Natural killer cell (primary cell): ENCODE results near the gene TCL1B. TPM values are rescaled to one million over a fixed set of nuclear protein-coding genes. Genes with fewer than 3 reads are reported as not detected.

Experiments
- ATAC-seq, 3 donors: fragments of 150-1000 bp in 2 of 3; fragments of 200-7000 bp in 1 of 3; cut with Tn5 transposase; 1 replicate in 1 of 3; 2 replicates in 2 of 3; pipeline ENCODE4 v1.10.0; 2021; ENCODE audit warnings: mild to moderate bottlenecking in 2 of 3, moderate library complexity in 2 of 3
- DNase-seq, 2 donors: peaks; one replicate each; pipeline versions ENCODE4 v3.0.0 to v3.0.0-alpha.2; 2013 to 2021; ENCODE audit warnings: mixed read lengths in 1 of 2
- H3K27ac ChIP-seq: one replicate; pipeline ENCODE4 v1.5.1; 2013; ENCODE audit warnings: mild to moderate bottlenecking, low read length
- H3K27me3 ChIP-seq: one replicate; pipeline ENCODE4 v1.6.1; 2013; ENCODE audit warnings: low read length; ENCODE audit not compliant: control insufficient read depth, insufficient read depth
- H3K36me3 ChIP-seq: one replicate; pipeline ENCODE4 v1.6.1; 2013; ENCODE audit warnings: low read length; ENCODE audit not compliant: control insufficient read depth, insufficient read depth
- H3K4me1 ChIP-seq: one replicate; pipeline ENCODE4 v1.6.1; 2013; ENCODE audit warnings: low read length; ENCODE audit not compliant: control insufficient read depth, insufficient read depth
- H3K4me3 ChIP-seq: one replicate; pipeline ENCODE4 v1.5.1; 2013; ENCODE audit warnings: low read length
- H3K9me3 ChIP-seq: one replicate; pipeline ENCODE4 v1.6.1; 2013; ENCODE audit warnings: low read length; ENCODE audit not compliant: control insufficient read depth, insufficient read depth
- H3K27ac Mint-ChIP-seq, 2 donors: one replicate each; pipeline ENCODE4 v1.8.0; 2022; ENCODE audit warnings: mild to moderate bottlenecking in 2 of 2, mixed read lengths in 2 of 2, moderate library complexity in 1 of 2
- H3K27me3 Mint-ChIP-seq, 2 donors: one replicate each; pipeline ENCODE4 v1.8.0; 2022; ENCODE audit warnings: low read depth in 2 of 2, mixed read lengths in 2 of 2
- H3K36me3 Mint-ChIP-seq: one replicate; pipeline ENCODE4 v1.8.0; 2022; ENCODE audit warnings: mixed read lengths
- H3K4me1 Mint-ChIP-seq, 2 donors: one replicate each; pipeline ENCODE4 v1.8.0; 2022; ENCODE audit warnings: mixed read lengths in 2 of 2
- H3K4me3 Mint-ChIP-seq: one replicate; pipeline ENCODE4 v1.8.0; 2022; ENCODE audit warnings: mild to moderate bottlenecking, moderate library complexity, mixed read lengths
- H3K9me3 Mint-ChIP-seq, 2 donors: one replicate each; pipeline ENCODE4 v1.8.0; 2022; ENCODE audit warnings: mixed read lengths in 2 of 2
- WGBS: methylation state at CpG from one replicate; pipeline ENCODE4 v1.1.7; 2013; ENCODE audit warnings: missing lambda C conversion rate; ENCODE audit not compliant: insufficient coverage; 5-methylcytosine and 5-hydroxymethylcytosine counted together
- intact Hi-C: fragments of 100-400 bp; cut with micrococcal nuclease; formaldehyde crosslinking; loops from one replicate; pipeline ENCODE4 v1.14.2; 2022
- total RNA-seq, 4 donors: library from RNA; stranded (reverse); fragments of 120-200 nt in 1 of 4; gene quantifications; one replicate each; pipeline versions ENCODE4 v1.2.3 to v1.2.4, GENCODE V29; 2013 to 2022
- TF ChIP-seq, protein P1 (sequence below): fragments of 200-600 bp; IDR thresholded peaks from one replicate; pipeline ENCODE4 v1.8.0; 2022; ENCODE audit warnings: antibody characterized with exemption

TCL1B gene
- total RNA-seq, 3 donors from 2014 or later (not counting 1 experiment from before 2014, with no cell fraction given), result not detected

DNA sequence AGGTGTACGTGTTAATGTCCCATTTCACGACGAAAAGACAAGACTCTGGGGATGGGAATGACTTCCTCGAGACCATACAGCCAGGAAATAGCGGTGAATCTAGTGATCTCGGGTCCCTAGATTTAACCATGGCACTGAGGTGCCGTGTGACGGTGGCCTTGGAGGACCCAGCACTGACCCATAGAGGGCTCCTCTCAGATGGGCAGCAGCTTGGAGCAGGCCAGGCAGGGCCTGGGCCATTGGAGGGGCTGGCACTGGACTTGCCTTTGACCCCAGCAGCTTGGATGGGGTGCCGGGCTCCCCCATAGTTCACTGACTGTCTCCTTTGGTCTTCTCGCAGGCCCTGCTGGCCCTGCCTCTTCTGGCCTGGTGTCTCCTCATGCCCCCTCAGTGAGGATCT lies 5.4 kb downstream of the TCL1B start:
- DNase-seq (no peak), ATAC-seq (no peak)
- no peak overlapping the region for H3K27ac ChIP-seq
- H3K4me3 ChIP-seq, result no peak overlapping the region
- Mint-ChIP-seq H3K27me3 (peaks cover 5 to 22% of the 10 kb centered on the region in 2 donors), H3K4me1 (no peaks in the 10 kb centered on the region), H3K4me3 (no peak overlapping the region), H3K27ac (no peak overlapping the region), H3K36me3 (no peaks in the 10 kb centered on the region), H3K9me3 (no peaks in the 10 kb centered on the region)
- no peaks in the 10 kb centered on the region for H3K27me3 ChIP-seq
- TF ChIP-seq, protein P1, sequence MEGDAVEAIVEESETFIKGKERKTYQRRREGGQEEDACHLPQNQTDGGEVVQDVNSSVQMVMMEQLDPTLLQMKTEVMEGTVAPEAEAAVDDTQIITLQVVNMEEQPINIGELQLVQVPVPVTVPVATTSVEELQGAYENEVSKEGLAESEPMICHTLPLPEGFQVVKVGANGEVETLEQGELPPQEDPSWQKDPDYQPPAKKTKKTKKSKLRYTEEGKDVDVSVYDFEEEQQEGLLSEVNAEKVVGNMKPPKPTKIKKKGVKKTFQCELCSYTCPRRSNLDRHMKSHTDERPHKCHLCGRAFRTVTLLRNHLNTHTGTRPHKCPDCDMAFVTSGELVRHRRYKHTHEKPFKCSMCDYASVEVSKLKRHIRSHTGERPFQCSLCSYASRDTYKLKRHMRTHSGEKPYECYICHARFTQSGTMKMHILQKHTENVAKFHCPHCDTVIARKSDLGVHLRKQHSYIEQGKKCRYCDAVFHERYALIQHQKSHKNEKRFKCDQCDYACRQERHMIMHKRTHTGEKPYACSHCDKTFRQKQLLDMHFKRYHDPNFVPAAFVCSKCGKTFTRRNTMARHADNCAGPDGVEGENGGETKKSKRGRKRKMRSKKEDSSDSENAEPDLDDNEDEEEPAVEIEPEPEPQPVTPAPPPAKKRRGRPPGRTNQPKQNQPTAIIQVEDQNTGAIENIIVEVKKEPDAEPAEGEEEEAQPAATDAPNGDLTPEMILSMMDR, result no peak
- 80% methylated on average over 10 of the region's 10 CpGs for WGBS
- H3K9me3 ChIP-seq, result no peaks in the 10 kb centered on the region
- H3K4me1 ChIP-seq, result no peaks in the 10 kb centered on the region
- no peaks in the 10 kb centered on the region for H3K36me3 ChIP-seq
- intact Hi-C loops, result no loop called here

- Histone ChIP-seq H3K9me3 (no peaks in the 10 kb centered on the region), H3K27ac (no peak overlapping the region), H3K36me3 (no peaks in the 10 kb centered on the region), H3K4me3 (no peak overlapping the region), H3K4me1 (no peaks in the 10 kb centered on the region), H3K27me3 (no peaks in the 10 kb centered on the region)
- no peak for DNase-seq
- Mint-ChIP-seq H3K4me3 (no peak overlapping the region), H3K9me3 (no peaks in the 10 kb centered on the region), H3K27ac (no peak overlapping the region), H3K4me1 (no peaks in the 10 kb centered on the region), H3K27me3 (peaks cover 7 to 25% of the 10 kb centered on the region in 2 donors), H3K36me3 (no peaks in the 10 kb centered on the region)
- ATAC-seq, result no peak
- WGBS, result 88% methylated on average over 4 of the region's 4 CpGs
- TF ChIP-seq, protein P1, result no peak
- intact Hi-C loops, result no loop called here
Observed at GRCh38 chr14:95692109-95692508, 5.9 kb downstream of the TCL1B start.

GRCh38 chr14:95695051-95695450 lies 8.8 kb downstream of the TCL1B start:
- H3K4me1 Mint-ChIP-seq, result no peaks in the 10 kb centered on the region
- no peak for DNase-seq

DNA sequence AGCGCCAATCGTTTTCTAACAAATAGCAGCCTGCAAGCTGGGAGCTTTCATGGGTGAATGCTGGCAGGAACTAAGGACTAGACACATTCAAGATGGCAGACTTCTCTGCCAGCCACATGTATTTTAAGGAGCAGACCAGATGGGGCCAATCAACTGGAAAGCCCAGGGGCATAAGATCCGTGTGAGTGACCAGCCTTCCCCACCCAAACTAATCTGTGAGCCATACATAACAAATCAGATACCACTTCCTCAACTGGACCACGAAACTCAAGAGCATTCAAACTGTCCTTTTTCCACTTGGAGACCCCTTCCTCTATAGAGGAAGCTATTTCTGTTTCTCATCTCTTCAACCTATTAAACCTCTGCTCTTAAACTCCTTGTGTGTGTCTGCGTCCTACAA lies 9.7 kb downstream of the TCL1B start:
- ATAC-seq, result no peak
- H3K4me1 ChIP-seq, result no peaks in the 10 kb centered on the region
- Mint-ChIP-seq H3K27me3 (peaks cover 16 to 47% of the 10 kb centered on the region in 2 donors), H3K9me3 (no peaks in the 10 kb centered on the region), H3K4me1 (no peaks in the 10 kb centered on the region), H3K4me3 (no peak overlapping the region), H3K27ac (no peak overlapping the region), H3K36me3 (no peaks in the 10 kb centered on the region)
- no peak for DNase-seq
- 55% methylated on average over 5 of the region's 5 CpGs for WGBS
- no peaks in the 10 kb centered on the region for H3K9me3 ChIP-seq
- TF ChIP-seq, protein P1, result no peak
- intact Hi-C loops, result no loop called here
- no peak overlapping the region for H3K27ac ChIP-seq
- H3K36me3 ChIP-seq, result no peaks in the 10 kb centered on the region
- H3K27me3 ChIP-seq, result no peaks in the 10 kb centered on the region
- no peak overlapping the region for H3K4me3 ChIP-seq

More at GRCh38 chr14:95695051-95695450, 8.8 kb downstream of the TCL1B start:
- H3K4me1 ChIP-seq, result no peaks in the 10 kb centered on the region
- H3K9me3 Mint-ChIP-seq, result no peaks in the 10 kb centered on the region
- no peak for ATAC-seq
- intact Hi-C loops, result no loop called here
- H3K27me3 Mint-ChIP-seq, result peaks cover 16 to 39% of the 10 kb centered on the region in 2 donors
- no peak overlapping the region for H3K4me3 Mint-ChIP-seq
- H3K4me3 ChIP-seq, result no peak overlapping the region
- WGBS, result 59% methylated on average over 5 of the region's 5 CpGs
- TF ChIP-seq, protein P1, result no peak
- no peak overlapping the region for H3K27ac Mint-ChIP-seq
- no peak overlapping the region for H3K27ac ChIP-seq
- no peaks in the 10 kb centered on the region for H3K36me3 Mint-ChIP-seq
- H3K27me3 ChIP-seq, result no peaks in the 10 kb centered on the region
- H3K9me3 ChIP-seq, result no peaks in the 10 kb centered on the region
- H3K36me3 ChIP-seq, result no peaks in the 10 kb centered on the region
